HepG2 (cell line): ENCODE data around the gene ADCY7. TPM values are rescaled to one million over a fixed set of nuclear protein-coding genes. Genes with fewer than 3 reads are reported as not detected.

Experiments
- AGO1 ChIP-seq: fragments of 200-400 bp; formaldehyde crosslinking; IDR thresholded peaks from 2 replicates; pipeline ENCODE4 v1.6.1; 2017; ENCODE audit warnings: mild to moderate bottlenecking, low read depth, low read length, moderate library complexity; ENCODE audit not compliant: poor library complexity, severe bottlenecking
- CHD4 ChIP-seq: fragments of 200-600 bp; sonication (generic); IDR thresholded peaks from 2 replicates; pipeline ENCODE4 v1.7.0; 2017; ENCODE audit warnings: mild to moderate bottlenecking, low read length, borderline replicate concordance
- HDAC2 ChIP-seq: sonication (generic); formaldehyde crosslinking; IDR thresholded peaks from 2 replicates; pipeline ENCODE4 v1.4.0; 2020; ENCODE audit warnings: missing genetic modification reagents
- HNRNPK ChIP-seq: fragments of 200-400 bp; formaldehyde crosslinking; IDR thresholded peaks from 2 replicates; pipeline ENCODE4 v1.6.1; 2018; ENCODE audit warnings: low read length, low read depth, moderate library complexity, mild to moderate bottlenecking; ENCODE audit not compliant: poor library complexity, severe bottlenecking
- IKZF4 ChIP-seq: sonication (generic); formaldehyde crosslinking; IDR thresholded peaks from 2 replicates; pipeline ENCODE4 v1.5.1; 2020; ENCODE audit warnings: borderline replicate concordance, mild to moderate bottlenecking, low read depth, missing genetic modification reagents; ENCODE audit errors: not compliant biosample characterization
- KMT2A ChIP-seq: sonication (generic); formaldehyde crosslinking; IDR thresholded peaks from 2 replicates; pipeline ENCODE4 v1.4.0; 2020; ENCODE audit warnings: missing genetic modification reagents
- NFKBIZ ChIP-seq: IDR thresholded peaks from 2 replicates; pipeline ENCODE4 v1.6.1; 2018; ENCODE audit warnings: missing genetic modification reagents, missing compliant biosample characterization
- PRPF4 ChIP-seq: fragments of 200-400 bp; formaldehyde crosslinking; IDR thresholded peaks from 2 replicates; pipeline ENCODE4 v1.6.1; 2016; ENCODE audit warnings: low read length, low read depth; ENCODE audit not compliant: poor library complexity, severe bottlenecking
- SKI ChIP-seq: fragments of 450-650 bp; IDR thresholded peaks from one replicate; pipeline ENCODE4 v1.6.1; 2018; ENCODE audit warnings: mild to moderate bottlenecking; ENCODE audit not compliant: partially characterized antibody
- SRY ChIP-seq: sonication (generic); formaldehyde crosslinking; IDR thresholded peaks from 2 replicates; pipeline ENCODE4 v1.8.0; 2022; ENCODE audit warnings: mild to moderate bottlenecking, missing genetic modification reagents
- TCF7 ChIP-seq: sonication (generic); IDR thresholded peaks from 2 replicates; pipeline ENCODE4 v1.6.1; 2016; ENCODE audit warnings: antibody characterized with exemption, low read depth
- TFDP2 ChIP-seq: sonication (generic); formaldehyde crosslinking; IDR thresholded peaks from 2 replicates; pipeline ENCODE4 v1.4.0; 2020; ENCODE audit warnings: missing genetic modification reagents
- THYN1 ChIP-seq: sonication (generic); formaldehyde crosslinking; IDR thresholded peaks from 2 replicates; pipeline ENCODE4 v1.8.1; 2023; ENCODE audit warnings: low read depth, mild to moderate bottlenecking, moderate library complexity, missing genetic modification reagents, borderline replicate concordance
- ZBTB8A ChIP-seq: sonication (generic); formaldehyde crosslinking; IDR thresholded peaks from 2 replicates; pipeline ENCODE4 v1.4.0; 2020; ENCODE audit warnings: mild to moderate bottlenecking, low read depth, missing genetic modification reagents, borderline replicate concordance
- ZIK1 ChIP-seq: sonication (generic); formaldehyde crosslinking; IDR thresholded peaks from 2 replicates; pipeline ENCODE4 v1.5.0; 2020; ENCODE audit warnings: mild to moderate bottlenecking, low read depth, missing genetic modification reagents, borderline replicate concordance
- ZNF207 ChIP-seq: fragments of 450-650 bp; IDR thresholded peaks from 2 replicates; pipeline ENCODE4 v1.6.1; 2016; ENCODE audit warnings: antibody characterized with exemption, borderline replicate concordance
- ZNF296 ChIP-seq: sonication (generic); formaldehyde crosslinking; conservative IDR thresholded peaks from 2 replicates; pipeline ENCODE4 v1.5.0; 2020; ENCODE audit warnings: mild to moderate bottlenecking, missing genetic modification reagents
- ZNF446 ChIP-seq: sonication (generic); formaldehyde crosslinking; IDR thresholded peaks from 2 replicates; pipeline ENCODE4 v1.5.0; 2020; ENCODE audit warnings: mild to moderate bottlenecking, missing genetic modification reagents
- ZNF570 ChIP-seq: sonication (generic); formaldehyde crosslinking; IDR thresholded peaks from 2 replicates; pipeline ENCODE4 v1.4.0; 2020; ENCODE audit warnings: mild to moderate bottlenecking, missing genetic modification reagents, borderline replicate concordance
- ZNF660 ChIP-seq: sonication (generic); formaldehyde crosslinking; IDR thresholded peaks from 2 replicates; pipeline ENCODE4 v1.5.1; 2020; ENCODE audit warnings: mild to moderate bottlenecking, low read depth, missing genetic modification reagents, borderline replicate concordance
- ZNF781 ChIP-seq: sonication (generic); formaldehyde crosslinking; IDR thresholded peaks from 2 replicates; pipeline ENCODE4 v1.5.1; 2020; ENCODE audit warnings: borderline replicate concordance, mild to moderate bottlenecking, missing genetic modification reagents; ENCODE audit errors: not compliant biosample characterization
- polyA plus RNA-seq, 8 experiments: library from polyadenylated mRNA; depleted of rRNA in 3 of 8; stranded (reverse) in 7 of 8; unstranded in 1 of 8; fragments of >200 nt; fragmentation: Illumina TruSeq in 4 of 8; extraction: Trizol in 4 of 8; gene quantifications; 2 replicates each; pipeline versions ENCODE4 v1.2.1 to v1.2.3, GENCODE V29; 2011 to 2016; ENCODE audit warnings: low read depth in 4 of 8, missing spikeins in 1 of 8, mixed read lengths in 1 of 8; ENCODE audit not compliant: insufficient read depth in 1 of 8
- total RNA-seq, 5 experiments: library from RNA; depleted of rRNA; stranded (reverse); fragments of >200 nt; fragmentation: Illumina TruSeq; extraction: Trizol; gene quantifications; 2 replicates each; pipeline ENCODE4 v1.2.3, GENCODE V29; 2016; ENCODE audit warnings: low read depth in 1 of 5
- TF ChIP-seq, protein P1 (sequence below): sonication (generic); formaldehyde crosslinking; IDR thresholded peaks from 2 replicates; pipeline ENCODE4 v1.4.0; 2020; ENCODE audit warnings: missing genetic modification reagents, borderline replicate concordance
- TF ChIP-seq, protein P2 (sequence below): sonication (generic); formaldehyde crosslinking; IDR thresholded peaks from 2 replicates; pipeline ENCODE4 v1.4.0; 2020; ENCODE audit warnings: mild to moderate bottlenecking, missing genetic modification reagents
- TF ChIP-seq, protein P3 (sequence below): sonication (generic); formaldehyde crosslinking; IDR thresholded peaks from 2 replicates; pipeline ENCODE4 v1.8.1; 2022; ENCODE audit warnings: mild to moderate bottlenecking, missing genetic modification reagents

Gene ADCY7
- total and polyA plus RNA-seq, 2 of the 13 experiments (the other 11 are each of a cell fraction or from before 2014, with no cell fraction given): 2.2 to 4.3 TPM

- no peak for TF ChIP-seq ZNF446 (CRISPR knock-in tag)
- TF ChIP-seq, protein P1, sequence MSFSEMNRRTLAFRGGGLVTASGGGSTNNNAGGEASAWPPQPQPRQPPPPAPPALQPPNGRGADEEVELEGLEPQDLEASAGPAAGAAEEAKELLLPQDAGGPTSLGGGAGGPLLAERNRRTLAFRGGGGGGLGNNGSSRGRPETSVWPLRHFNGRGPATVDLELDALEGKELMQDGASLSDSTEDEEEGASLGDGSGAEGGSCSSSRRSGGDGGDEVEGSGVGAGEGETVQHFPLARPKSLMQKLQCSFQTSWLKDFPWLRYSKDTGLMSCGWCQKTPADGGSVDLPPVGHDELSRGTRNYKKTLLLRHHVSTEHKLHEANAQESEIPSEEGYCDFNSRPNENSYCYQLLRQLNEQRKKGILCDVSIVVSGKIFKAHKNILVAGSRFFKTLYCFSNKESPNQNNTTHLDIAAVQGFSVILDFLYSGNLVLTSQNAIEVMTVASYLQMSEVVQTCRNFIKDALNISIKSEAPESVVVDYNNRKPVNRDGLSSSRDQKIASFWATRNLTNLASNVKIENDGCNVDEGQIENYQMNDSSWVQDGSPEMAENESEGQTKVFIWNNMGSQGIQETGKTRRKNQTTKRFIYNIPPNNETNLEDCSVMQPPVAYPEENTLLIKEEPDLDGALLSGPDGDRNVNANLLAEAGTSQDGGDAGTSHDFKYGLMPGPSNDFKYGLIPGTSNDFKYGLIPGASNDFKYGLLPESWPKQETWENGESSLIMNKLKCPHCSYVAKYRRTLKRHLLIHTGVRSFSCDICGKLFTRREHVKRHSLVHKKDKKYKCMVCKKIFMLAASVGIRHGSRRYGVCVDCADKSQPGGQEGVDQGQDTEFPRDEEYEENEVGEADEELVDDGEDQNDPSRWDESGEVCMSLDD: peak; percentile 70; the same call in 1 of the 2 replicates
- TF ChIP-seq, protein P2, sequence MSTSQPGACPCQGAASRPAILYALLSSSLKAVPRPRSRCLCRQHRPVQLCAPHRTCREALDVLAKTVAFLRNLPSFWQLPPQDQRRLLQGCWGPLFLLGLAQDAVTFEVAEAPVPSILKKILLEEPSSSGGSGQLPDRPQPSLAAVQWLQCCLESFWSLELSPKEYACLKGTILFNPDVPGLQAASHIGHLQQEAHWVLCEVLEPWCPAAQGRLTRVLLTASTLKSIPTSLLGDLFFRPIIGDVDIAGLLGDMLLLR (CRISPR knock-in tag): no peak
- TF ChIP-seq ZBTB8A: no peak; the same call in 1 of the 2 replicates
- no peak for TF ChIP-seq ZNF207
- TF ChIP-seq TFDP2 (CRISPR knock-in tag): peak; percentile 37; the same call in 1 of the 2 replicates
- peak; percentile 65 for TF ChIP-seq HDAC2 (CRISPR knock-in tag)
- no peak for TF ChIP-seq THYN1 (CRISPR knock-in tag)
- TF ChIP-seq KMT2A (CRISPR knock-in tag): no peak
- TF ChIP-seq SKI: no peak
- no peak for TF ChIP-seq CHD4
- TF ChIP-seq SRY (CRISPR knock-in tag): no peak
- TF ChIP-seq ZNF781 (CRISPR knock-in tag): no peak
- TF ChIP-seq AGO1: no peak
- 0 out of 2 replicates have a peak, but pooled peaks have one; percentile 81 for TF ChIP-seq NFKBIZ (CRISPR knock-in tag)
- TF ChIP-seq ZNF570 (CRISPR knock-in tag): no peak
- no peak for TF ChIP-seq ZIK1 (CRISPR knock-in tag)
- TF ChIP-seq PRPF4: no peak
- no peak for TF ChIP-seq ZNF296 (CRISPR knock-in tag)
- no peak for TF ChIP-seq HNRNPK
- no peak for TF ChIP-seq ZNF660 (CRISPR knock-in tag)
- no peak for TF ChIP-seq TCF7
- TF ChIP-seq IKZF4: peak; percentile 56
- TF ChIP-seq, protein P3, sequence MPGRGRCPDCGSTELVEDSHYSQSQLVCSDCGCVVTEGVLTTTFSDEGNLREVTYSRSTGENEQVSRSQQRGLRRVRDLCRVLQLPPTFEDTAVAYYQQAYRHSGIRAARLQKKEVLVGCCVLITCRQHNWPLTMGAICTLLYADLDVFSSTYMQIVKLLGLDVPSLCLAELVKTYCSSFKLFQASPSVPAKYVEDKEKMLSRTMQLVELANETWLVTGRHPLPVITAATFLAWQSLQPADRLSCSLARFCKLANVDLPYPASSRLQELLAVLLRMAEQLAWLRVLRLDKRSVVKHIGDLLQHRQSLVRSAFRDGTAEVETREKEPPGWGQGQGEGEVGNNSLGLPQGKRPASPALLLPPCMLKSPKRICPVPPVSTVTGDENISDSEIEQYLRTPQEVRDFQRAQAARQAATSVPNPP (CRISPR knock-in tag): no peak
Observed at GRCh38 chr16:50282955-50283631, 16.7 kb downstream of the ADCY7 start (continued).
